ENCODE results near the gene GSTT4. TPM values are rescaled to one million over a fixed set of nuclear protein-coding genes. Genes with fewer than 3 reads are reported as not detected.
A peak's percentile ranks its signal among the peaks of the same experiment; 100 is the strongest.

Gene GSTT4
- total and polyA plus RNA-seq, 9 of the 15 experiments (the other 6 are each of a cell fraction or from before 2014, with no cell fraction given) = not detected

GRCh38 chr22:24011735-24012068 is 6.4 kb upstream of the GSTT4 start:
- in situ Hi-C loops (cut with MboI) = no loop called here
- ATAC-seq (peak; percentile 10), DNase-seq (ENCODE audit: extremely low read depth in 1 of 4, low spot score in 3 of 4) (no peak), FAIRE-seq (no peak)
- H3K9ac ChIP-seq (ENCODE audit: insufficient read depth in 1 of 2, low read depth in 2 of 2, low read length in 2 of 2) = peak overlapping the region; percentile 66 to 93
- WGBS (ENCODE audit: insufficient coverage, low coverage, missing lambda C conversion rate) = 2% methylated on average over 10 of the region's 10 CpGs
- intact Hi-C loops (cut with micrococcal nuclease) = no loop called here
- H3K79me2 ChIP-seq (ENCODE audit: control insufficient read depth, insufficient read depth, low read length) = peaks cover 54% of the 10 kb centered on the region
- no TSS peak for BruUV-seq (replicated peaks)
- peaks cover 9 to 23% of the 10 kb centered on the region in 2 experiments; a peak in 4 of 5 replicates for H3K4me1 ChIP-seq (replicated peaks in 1 of 2; ENCODE audit: control insufficient read depth in 2 of 2, insufficient read depth in 2 of 2, low read length in 2 of 2)
- H3K27ac ChIP-seq (ENCODE audit: extremely low read depth, low read depth, low read length) = peak overlapping the region; percentile 59
- peaks cover 5% of the 10 kb centered on the region; the same call in 1 of the 3 replicates for H3K36me3 ChIP-seq (ENCODE audit: control insufficient read depth, insufficient read depth, low read length)
- no peaks in the 10 kb centered on the region for H4K20me1 ChIP-seq (replicated peaks; ENCODE audit: control insufficient read depth, insufficient read depth, low read length)
- H2AFZ ChIP-seq (ENCODE audit: low read depth, low read length) = peak overlapping the region; percentile 72
- ChIA-PET CTCF (ENCODE audit: low intra/inter-chr PET ratio) (no interaction called here), POLR2A (no interaction called here)
- peak overlapping the region; percentile 95 for H3K4me2 ChIP-seq (ENCODE audit: insufficient read depth, low read length)
- no peaks in the 10 kb centered on the region for H3K27me3 ChIP-seq (ENCODE audit: control insufficient read depth in 2 of 2, insufficient read depth in 2 of 2, low read length in 2 of 2)
- peaks cover 3% of the 10 kb centered on the region; the same call in 1 of the 2 replicates for H3K9me3 ChIP-seq (replicated peaks; ENCODE audit: control insufficient read depth, insufficient read depth, low read depth, low read length)
- TF ChIP-seq ID3 (CRISPR knock-in tag; IDR thresholded peaks at IDR 0.05) (no peak), ID3 (tag; IDR thresholded peaks at IDR 0.05) (no peak), MYC (IDR thresholded peaks at IDR 0.05; ENCODE audit: low read depth, low read length) (no peak), MYC (CRISPR knock-in tag; IDR thresholded peaks at IDR 0.05; ENCODE audit: borderline replicate concordance, low read depth) (no peak), ESRRA (IDR thresholded peaks at IDR 0.05; ENCODE audit: borderline replicate concordance, low read depth) (0 out of 2 replicates have a peak, but pooled peaks have one; percentile 3), ZEB2 (IDR thresholded peaks at IDR 0.05) (0 out of 2 replicates have a peak, but pooled peaks have one; percentile 29), KDM5B (IDR thresholded peaks at IDR 0.05; ENCODE audit: insufficient replicate concordance, low read depth, low read length) (no peak), CREBBP (IDR thresholded peaks at IDR 0.05; ENCODE audit: low read depth, low read length) (no peak), ZNF780A (CRISPR knock-in tag; IDR thresholded peaks at IDR 0.05) (no peak), E2F8 (IDR thresholded peaks at IDR 0.05; ENCODE audit: low read depth, partially characterized antibody) (no peak), ZNF740 (CRISPR knock-in tag; IDR thresholded peaks at IDR 0.05) (0 out of 2 replicates have a peak, but pooled peaks have one; percentile 5), ZNF740 (tag; IDR thresholded peaks at IDR 0.05) (no peak), SMARCE1 (IDR thresholded peaks at IDR 0.05) (0 out of 2 replicates have a peak, but pooled peaks have one; percentile 23), HMGXB4 (CRISPR knock-in tag; IDR thresholded peaks at IDR 0.05) (no peak), MLLT1 (IDR thresholded peaks at IDR 0.05) (0 out of 4 replicates have a peak, but pooled peaks of 1 of the 2 experiments have one; percentile 4)
- H3K4me3 ChIP-seq = peak overlapping the region; percentile 79
- no peaks in the 10 kb centered on the region for H3K9me1 ChIP-seq (ENCODE audit: control insufficient read depth, insufficient read depth, low read length)

Data from K562 (cell line).